Adrenal gland (tissue), 5 donors: Measurements from ENCODE around the gene CYP11A1.

ENCODE experiments used
- POLR2A ChIP-seq, 2 donors: fragments of 450-650 bp; IDR thresholded peaks; one replicate each; pipeline ENCODE4 v1.6.1; 2017; ENCODE audit warnings: antibody characterized with exemption in 2 of 2, mild to moderate bottlenecking in 2 of 2, moderate library complexity in 1 of 2
- TF ChIP-seq, protein P1 (sequence below), 6 experiments: fragments of 450-650 bp in 4 of 6; fragments of 200-600 bp in 2 of 6; sonication (generic) in 1 of 6; IDR thresholded peaks; 1 replicate in 5 of 6; 2 replicates in 1 of 6; pipeline versions ENCODE4 v1.5.1 to v1.8.0; 2016 to 2021; ENCODE audit warnings: antibody characterized with exemption in 6 of 6, mild to moderate bottlenecking in 2 of 6, moderate library complexity in 1 of 6
- donor health status: DM: no; HTN: no; CAD: no.

DNA sequence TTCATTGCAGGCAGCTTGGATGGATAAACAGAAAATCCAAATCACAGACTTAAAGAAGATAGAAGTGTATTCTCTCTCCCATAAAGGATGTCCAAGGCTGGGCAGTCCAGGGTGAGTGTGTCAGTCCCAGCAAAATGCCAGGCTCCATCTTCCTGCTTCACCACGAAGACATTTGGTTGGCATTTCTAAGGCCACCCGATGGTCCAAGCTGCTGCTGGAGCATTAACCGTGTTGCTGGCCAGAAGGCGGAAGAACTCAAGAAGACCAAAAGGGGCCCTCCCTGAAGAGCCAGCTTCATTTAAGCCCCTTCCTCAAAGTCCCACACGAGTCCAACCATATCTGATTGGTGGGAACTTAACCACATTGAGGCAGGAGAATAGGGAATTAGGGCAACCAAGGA is 3.0 kb upstream of the CYP11A1 start:
- no peak for TF ChIP-seq POLR2A (IDR thresholded peaks at IDR 0.05)
- TF ChIP-seq, protein P1, sequence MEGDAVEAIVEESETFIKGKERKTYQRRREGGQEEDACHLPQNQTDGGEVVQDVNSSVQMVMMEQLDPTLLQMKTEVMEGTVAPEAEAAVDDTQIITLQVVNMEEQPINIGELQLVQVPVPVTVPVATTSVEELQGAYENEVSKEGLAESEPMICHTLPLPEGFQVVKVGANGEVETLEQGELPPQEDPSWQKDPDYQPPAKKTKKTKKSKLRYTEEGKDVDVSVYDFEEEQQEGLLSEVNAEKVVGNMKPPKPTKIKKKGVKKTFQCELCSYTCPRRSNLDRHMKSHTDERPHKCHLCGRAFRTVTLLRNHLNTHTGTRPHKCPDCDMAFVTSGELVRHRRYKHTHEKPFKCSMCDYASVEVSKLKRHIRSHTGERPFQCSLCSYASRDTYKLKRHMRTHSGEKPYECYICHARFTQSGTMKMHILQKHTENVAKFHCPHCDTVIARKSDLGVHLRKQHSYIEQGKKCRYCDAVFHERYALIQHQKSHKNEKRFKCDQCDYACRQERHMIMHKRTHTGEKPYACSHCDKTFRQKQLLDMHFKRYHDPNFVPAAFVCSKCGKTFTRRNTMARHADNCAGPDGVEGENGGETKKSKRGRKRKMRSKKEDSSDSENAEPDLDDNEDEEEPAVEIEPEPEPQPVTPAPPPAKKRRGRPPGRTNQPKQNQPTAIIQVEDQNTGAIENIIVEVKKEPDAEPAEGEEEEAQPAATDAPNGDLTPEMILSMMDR (IDR thresholded peaks at IDR 0.05): no peak
